Smooth muscle cell (in vitro differentiated cells): ENCODE data around the gene EXOC6. TPM values are rescaled to one million over a fixed set of nuclear protein-coding genes. Genes with fewer than 3 reads are reported as not detected.

Experiments used
- DNase-seq: peaks from one replicate; lab custom pipeline; 2025; ENCODE audit not compliant: unreplicated experiment; lab: John Stamatoyannopoulos, UW
- H2AFZ ChIP-seq: fragments of 200-600 bp; sonication (generic); 2 replicates; pipeline ENCODE4 v1.6.0; 2016; ENCODE audit warnings: antibody characterized with exemption, low read depth, mild to moderate bottlenecking
- H3F3A ChIP-seq: fragments of 200-600 bp; sonication (generic); 2 replicates; pipeline ENCODE4 v1.6.0; 2017; ENCODE audit warnings: antibody characterized with exemption, low read depth
- H3K27ac ChIP-seq: fragments of 200-600 bp; sonication (generic); 2 replicates; pipeline ENCODE4 v1.5.1; 2016; ENCODE audit warnings: low read depth, mild to moderate bottlenecking
- H3K27me3 ChIP-seq: fragments of 200-600 bp; sonication (generic); 2 replicates; pipeline ENCODE4 v1.6.1; 2016; ENCODE audit warnings: low read depth, mild to moderate bottlenecking
- H3K36me3 ChIP-seq: fragments of 200-600 bp; sonication (generic); 2 replicates; pipeline ENCODE4 v1.5.1; 2016; ENCODE audit warnings: low read depth
- H3K4me1 ChIP-seq: fragments of 200-600 bp; sonication (generic); 2 replicates; pipeline ENCODE4 v1.5.1; 2016; ENCODE audit warnings: low read depth
- H3K4me2 ChIP-seq: fragments of 200-600 bp; sonication (generic); 2 replicates; pipeline ENCODE4 v1.6.0; 2016; ENCODE audit warnings: mild to moderate bottlenecking
- H3K4me3 ChIP-seq: fragments of 200-600 bp; sonication (generic); 2 replicates; pipeline ENCODE4 v1.5.1; 2016; ENCODE audit warnings: mild to moderate bottlenecking
- H3K79me2 ChIP-seq: fragments of 200-600 bp; sonication (generic); 2 replicates; pipeline ENCODE4 v1.6.0; 2016; ENCODE audit warnings: low read depth, mild to moderate bottlenecking
- H3K9ac ChIP-seq: fragments of 200-600 bp; sonication (generic); 2 replicates; pipeline ENCODE4 v1.6.0; 2016; ENCODE audit warnings: low read depth
- H3K9me3 ChIP-seq: fragments of 200-600 bp; sonication (generic); replicated peaks from 2 replicates; pipeline ENCODE4 v1.5.1; 2016; ENCODE audit warnings: low read depth
- H4K20me1 ChIP-seq: fragments of 200-600 bp; sonication (generic); 2 replicates; pipeline ENCODE4 v1.6.0; 2016; ENCODE audit warnings: low read depth
- CTCF ChIP-seq: fragments of 200-600 bp; sonication (generic); IDR thresholded peaks from 2 replicates; pipeline ENCODE4 v1.5.1; 2017; ENCODE audit warnings: borderline replicate concordance, mild to moderate bottlenecking, antibody characterized with exemption; ENCODE audit not compliant: insufficient read depth, poor library complexity, severe bottlenecking
- WGBS: methylation state at CpG from one replicate; pipeline ENCODE4 v1.1.7; 2016; ENCODE audit warnings: low lambda C conversion rate; 5-methylcytosine and 5-hydroxymethylcytosine counted together
- polyA plus RNA-seq: library from polyadenylated mRNA; unstranded; fragments of >200 nt; fragmentation: Nextera tagmentation; extraction: Ambion mirVana; gene quantifications from 2 replicates; pipeline ENCODE4 v1.2.1, GENCODE V29; 2016
- total RNA-seq: library from RNA; depleted of rRNA; stranded (reverse); fragments of >200 nt; gene quantifications from 2 replicates; pipeline ENCODE4 v1.2.3, GENCODE V29; 2014

The EXOC6 gene
- total and polyA plus RNA-seq, 2 experiments from 2014 or later, result 1.7 to 5.2 TPM

- no peak overlapping the region for H3K4me3 ChIP-seq
- no peaks in the 10 kb centered on the region for H3K27me3 ChIP-seq
- H3K4me2 ChIP-seq, result no peak overlapping the region
- H3K36me3 ChIP-seq, result no peaks in the 10 kb centered on the region
- H3K9ac ChIP-seq, result no peak overlapping the region
- no peaks in the 10 kb centered on the region for H4K20me1 ChIP-seq
- WGBS, result 79% methylated on average over 4 of the region's 4 CpGs
- TF ChIP-seq CTCF, result no peak
- H3K27ac ChIP-seq, result no peak overlapping the region
- no peaks in the 10 kb centered on the region for H3F3A ChIP-seq
- H2AFZ ChIP-seq, result no peak overlapping the region
- H3K4me1 ChIP-seq, result no peaks in the 10 kb centered on the region
- H3K79me2 ChIP-seq, result no peaks in the 10 kb centered on the region
- no peaks in the 10 kb centered on the region for H3K9me3 ChIP-seq
- DNase-seq, result no peak
Observed at GRCh38 chr10:93085272-93085859, 237.0 kb downstream of the EXOC6 start.

- no peak for DNase-seq
- 98% methylated on average over 6 of the region's 6 CpGs for WGBS
- no peak for TF ChIP-seq CTCF
Observed at GRCh38 chr10:93086289-93086688, 238.0 kb downstream of the EXOC6 start.

GRCh38 chr10:93087846-93088245, 239.5 kb downstream of the EXOC6 start:
- H3F3A ChIP-seq, result no peaks in the 10 kb centered on the region
- DNase-seq, result no peak

More at GRCh38 chr10:93086289-93086688, 238.0 kb downstream of the EXOC6 start:
- Histone ChIP-seq H3K4me2 (no peak overlapping the region), H3K27me3 (no peaks in the 10 kb centered on the region), H3K4me3 (no peak overlapping the region), H2AFZ (no peak overlapping the region), H3K4me1 (no peaks in the 10 kb centered on the region), H3K9me3 (no peaks in the 10 kb centered on the region), H3K79me2 (no peaks in the 10 kb centered on the region), H3F3A (no peaks in the 10 kb centered on the region), H3K27ac (no peak overlapping the region), H4K20me1 (no peaks in the 10 kb centered on the region), H3K36me3 (no peaks in the 10 kb centered on the region), H3K9ac (no peak overlapping the region)

More at GRCh38 chr10:93087846-93088245, 239.5 kb downstream of the EXOC6 start:
- Histone ChIP-seq H3K9ac (no peak overlapping the region), H3K79me2 (no peaks in the 10 kb centered on the region), H3K4me1 (no peaks in the 10 kb centered on the region), H3K9me3 (no peaks in the 10 kb centered on the region), H3K27ac (no peak overlapping the region), H3K36me3 (no peaks in the 10 kb centered on the region), H3K4me3 (no peak overlapping the region), H4K20me1 (no peaks in the 10 kb centered on the region), H2AFZ (no peak overlapping the region), H3K27me3 (no peaks in the 10 kb centered on the region), H3K4me2 (no peak overlapping the region)
- no peak for TF ChIP-seq CTCF
- 83% methylated on average over 3 of the region's 3 CpGs for WGBS
